H9 (cell line): Measurements from ENCODE around the gene CTAGE15. TPM values are rescaled to one million over a fixed set of nuclear protein-coding genes. Genes with fewer than 3 reads are reported as not detected.
"Not testable (repeated sequence)": the region's sequence is repeated elsewhere in the genome, so short reads cannot be mapped to it uniquely, and the experiment has no call there.

ENCODE experiments used
- DNase-seq: peaks from one replicate; pipeline ENCODE4 v3.0.0-alpha.2; 2017
- H2AFZ ChIP-seq: one replicate; pipeline ENCODE4 v1.6.1; 2013; ENCODE audit warnings: mild to moderate bottlenecking, low read length, control low read depth, moderate library complexity
- H2AK5ac ChIP-seq: 2 replicates; pipeline ENCODE4 v1.6.1; 2013; ENCODE audit warnings: low read length, control low read depth, mixed read lengths; ENCODE audit not compliant: insufficient read length
- H2BK120ac ChIP-seq: one replicate; pipeline ENCODE4 v1.6.1; 2013; ENCODE audit warnings: low read depth, mild to moderate bottlenecking, low read length, control low read depth, inconsistent platforms; ENCODE audit not compliant: poor library complexity, severe bottlenecking
- H2BK12ac ChIP-seq: 2 replicates; pipeline ENCODE4 v1.6.1; 2013; ENCODE audit warnings: low read length, control low read depth, mixed read lengths, low read depth; ENCODE audit not compliant: insufficient read length
- H2BK15ac ChIP-seq: 2 replicates; pipeline ENCODE4 v1.6.1; 2013; ENCODE audit warnings: low read depth, low read length, control low read depth
- H2BK20ac ChIP-seq: one replicate; pipeline ENCODE4 v1.6.1; 2013; ENCODE audit warnings: low read depth, mild to moderate bottlenecking, low read length, control low read depth, inconsistent platforms; ENCODE audit not compliant: poor library complexity, severe bottlenecking
- H2BK5ac ChIP-seq: 2 replicates; pipeline ENCODE4 v1.6.1; 2013; ENCODE audit warnings: low read length, control low read depth, mixed read lengths; ENCODE audit not compliant: insufficient read length
- H3K14ac ChIP-seq: 2 replicates; pipeline ENCODE4 v1.6.1; 2013; ENCODE audit warnings: low read length, control low read depth; ENCODE audit not compliant: insufficient read depth
- H3K18ac ChIP-seq: 2 replicates; pipeline ENCODE4 v1.6.1; 2013; ENCODE audit warnings: low read depth, mild to moderate bottlenecking, mixed read lengths, low read length, control low read depth; ENCODE audit not compliant: insufficient read length
- H3K23ac ChIP-seq: 2 replicates; pipeline ENCODE4 v1.6.1; 2013; ENCODE audit warnings: low read length, control low read depth, mixed read lengths, low read depth; ENCODE audit not compliant: insufficient read length
- H3K23me2 ChIP-seq: 2 replicates; pipeline ENCODE4 v1.6.1; 2013; ENCODE audit warnings: low read depth, mild to moderate bottlenecking, mixed read lengths, low read length, control low read depth; ENCODE audit not compliant: insufficient read length, poor library complexity, severe bottlenecking
- H3K27ac ChIP-seq: 2 replicates; pipeline ENCODE4 v1.5.1; 2013; ENCODE audit warnings: low read length, control low read depth, mixed read lengths, low read depth; ENCODE audit not compliant: insufficient read length
- H3K27me3 ChIP-seq: 2 replicates; pipeline ENCODE4 v1.6.1; 2013; ENCODE audit warnings: low read length, control low read depth, inconsistent platforms; ENCODE audit not compliant: insufficient read depth
- H3K4ac ChIP-seq: 2 replicates; pipeline ENCODE4 v1.6.1; 2013; ENCODE audit warnings: low read depth, mild to moderate bottlenecking, control low read depth, inconsistent platforms, low read length, moderate library complexity
- H3K4me1 ChIP-seq: 2 replicates; pipeline ENCODE4 v1.6.1; 2013; ENCODE audit warnings: low read length, control low read depth, inconsistent platforms; ENCODE audit not compliant: insufficient read depth
- H3K4me2 ChIP-seq: 2 replicates; pipeline ENCODE4 v1.6.1; 2013; ENCODE audit warnings: low read length, control low read depth, mixed read lengths; ENCODE audit not compliant: insufficient read length, insufficient read depth
- H3K56ac ChIP-seq: 2 replicates; pipeline ENCODE4 v1.6.1; 2013; ENCODE audit warnings: low read depth, mild to moderate bottlenecking, mixed read lengths, low read length, control low read depth; ENCODE audit not compliant: insufficient read length
- H3K79me1 ChIP-seq: 2 replicates; pipeline ENCODE4 v1.6.1; 2013; ENCODE audit warnings: low read depth, mild to moderate bottlenecking, moderate library complexity, low read length, control low read depth, inconsistent platforms; ENCODE audit not compliant: insufficient read depth, poor library complexity, severe bottlenecking
- H3K79me2 ChIP-seq: 2 replicates; pipeline ENCODE4 v1.6.1; 2013; ENCODE audit warnings: low read length, control low read depth, inconsistent platforms; ENCODE audit not compliant: insufficient read depth
- H3K9ac ChIP-seq: 2 replicates; pipeline ENCODE4 v1.6.1; 2013; ENCODE audit warnings: low read length, control low read depth, mixed read lengths; ENCODE audit not compliant: insufficient read length; ENCODE audit errors: extremely low read depth
- H3K9me3 ChIP-seq: one replicate; pipeline ENCODE4 v1.6.1; 2013; ENCODE audit warnings: low read depth, low read length, inconsistent platforms; ENCODE audit not compliant: control insufficient read depth
- H3T11ph ChIP-seq: one replicate; pipeline ENCODE4 v1.6.1; 2013; ENCODE audit warnings: mild to moderate bottlenecking, low read length, control low read depth, inconsistent platforms
- H4K20me1 ChIP-seq: one replicate; pipeline ENCODE4 v1.6.1; 2013; ENCODE audit not compliant: control insufficient read depth, insufficient read length, insufficient read depth
- H4K5ac ChIP-seq: 2 replicates; pipeline ENCODE4 v1.6.1; 2013; ENCODE audit warnings: low read depth, mild to moderate bottlenecking, mixed read lengths, low read length, control low read depth; ENCODE audit not compliant: insufficient read length
- H4K8ac ChIP-seq: replicated peaks from 2 replicates; pipeline ENCODE4 v1.6.1; 2013; ENCODE audit warnings: low read length, control low read depth, mixed read lengths, low read depth; ENCODE audit not compliant: insufficient read length
- H4K91ac ChIP-seq: 2 replicates; pipeline ENCODE4 v1.6.1; 2013; ENCODE audit warnings: low read depth, mild to moderate bottlenecking, moderate library complexity, mixed read lengths, low read length, control low read depth; ENCODE audit not compliant: insufficient read length
- H3K27ac Mint-ChIP-seq, 3 experiments: 2 replicates in 2 of 3; 3 replicates in 1 of 3; pipeline ENCODE4 v1.8.0; 2020 to 2021; ENCODE audit warnings: mixed read lengths in 3 of 3, mild to moderate bottlenecking in 1 of 3, moderate library complexity in 1 of 3
- H3K27me3 Mint-ChIP-seq: 2 replicates; pipeline ENCODE4 v1.8.0; 2021; ENCODE audit warnings: low read depth, mild to moderate bottlenecking, moderate library complexity, mixed read lengths
- H3K36me3 Mint-ChIP-seq, 3 experiments: 2 replicates in 2 of 3; 3 replicates in 1 of 3; pipeline ENCODE4 v1.8.0; 2020 to 2021; ENCODE audit warnings: low read depth in 3 of 3, mixed read lengths in 3 of 3; ENCODE audit not compliant: insufficient read depth in 1 of 3
- H3K4me1 Mint-ChIP-seq, 2 experiments: 2 replicates each; pipeline ENCODE4 v1.8.0; 2020; ENCODE audit warnings: mixed read lengths in 2 of 2
- H3K4me3 Mint-ChIP-seq, 2 experiments: 2 replicates in 1 of 2; 3 replicates in 1 of 2; pipeline ENCODE4 v1.8.0; 2020 to 2021; ENCODE audit warnings: mild to moderate bottlenecking in 2 of 2, mixed read lengths in 2 of 2, moderate library complexity in 1 of 2
- H3K9me3 Mint-ChIP-seq, 2 experiments: 2 replicates in 1 of 2; 3 replicates in 1 of 2; pipeline ENCODE4 v1.8.0; 2020; ENCODE audit warnings: mild to moderate bottlenecking in 2 of 2, mixed read lengths in 2 of 2, moderate library complexity in 1 of 2
- WGBS: extraction: QIAGEN DNeasy Blood & Tissue Kit; methylation state at CpG from one replicate; pipeline ENCODE4 v1.1.7; 2013; ENCODE audit warnings: missing lambda C conversion rate, low lambda C conversion rate, mixed read lengths; ENCODE audit not compliant: insufficient read length; ENCODE audit errors: extremely low coverage; 5-methylcytosine and 5-hydroxymethylcytosine counted together
- total RNA-seq: library from RNA; stranded (reverse); gene quantifications from 2 replicates; pipeline ENCODE4 v1.2.1, GENCODE V29; 2021

Gene CTAGE15
- total RNA-seq, 1 experiment from 2014 or later, result 1.8 TPM

- H3K4me1 ChIP-seq, H3K27me3 Mint-ChIP-seq, H4K5ac ChIP-seq, H3K79me1 ChIP-seq, H3K4me2 ChIP-seq, H2AK5ac ChIP-seq, H3K4me1 Mint-ChIP-seq, H2AFZ ChIP-seq, H4K91ac ChIP-seq, H3K23me2 ChIP-seq, H3K9me3 ChIP-seq, H3K27me3 ChIP-seq, H2BK5ac ChIP-seq, H3K9me3 Mint-ChIP-seq, H3K9ac ChIP-seq, H3T11ph ChIP-seq, DNase-seq, H2BK120ac ChIP-seq, H4K8ac ChIP-seq, H3K79me2 ChIP-seq, H2BK15ac ChIP-seq, H2BK12ac ChIP-seq, H3K4ac ChIP-seq, H3K27ac ChIP-seq, H3K27ac Mint-ChIP-seq, H3K18ac ChIP-seq, H3K56ac ChIP-seq, H3K23ac ChIP-seq, H2BK20ac ChIP-seq, H3K36me3 Mint-ChIP-seq, H3K4me3 Mint-ChIP-seq, H4K20me1 ChIP-seq, H3K14ac ChIP-seq: not testable (repeated sequence)
- no CpG with 5 or more reads among the region's 2 CpGs for WGBS
These were observed 31.9 kb downstream of the CTAGE15 start for GRCh38 chr7:143603549-143603948.

- H4K8ac ChIP-seq, H3K4me1 ChIP-seq, H3K36me3 Mint-ChIP-seq, H2AK5ac ChIP-seq, H3K4me2 ChIP-seq, H2BK120ac ChIP-seq, H3K4ac ChIP-seq, H3K4me1 Mint-ChIP-seq, H3K9ac ChIP-seq, H4K5ac ChIP-seq, H3K27me3 Mint-ChIP-seq, H3K27ac ChIP-seq, H3T11ph ChIP-seq, H3K27ac Mint-ChIP-seq, H3K56ac ChIP-seq, H3K4me3 Mint-ChIP-seq, H3K27me3 ChIP-seq, H3K9me3 Mint-ChIP-seq, H2BK12ac ChIP-seq, H2BK5ac ChIP-seq, H3K79me1 ChIP-seq, H3K23me2 ChIP-seq, H3K9me3 ChIP-seq, H4K91ac ChIP-seq, H2BK15ac ChIP-seq, H2AFZ ChIP-seq, H3K14ac ChIP-seq, H4K20me1 ChIP-seq, H2BK20ac ChIP-seq, DNase-seq, H3K79me2 ChIP-seq, H3K23ac ChIP-seq, H3K18ac ChIP-seq: not testable (repeated sequence)
- WGBS, result no CpG with 5 or more reads among the region's 1 CpG
These were observed 34.5 kb downstream of the CTAGE15 start for GRCh38 chr7:143606088-143606487.
